Measurements from ENCODE around the gene DLGAP1. TPM values are rescaled to one million over a fixed set of nuclear protein-coding genes. Genes with fewer than 3 reads are reported as not detected.
"Not testable (repeated sequence)": the region's sequence is repeated elsewhere in the genome, so short reads cannot be mapped to it uniquely, and the experiment has no call there.

The DLGAP1 gene
- total RNA-seq, 1 experiment from 2014 or later: not detected

DNA sequence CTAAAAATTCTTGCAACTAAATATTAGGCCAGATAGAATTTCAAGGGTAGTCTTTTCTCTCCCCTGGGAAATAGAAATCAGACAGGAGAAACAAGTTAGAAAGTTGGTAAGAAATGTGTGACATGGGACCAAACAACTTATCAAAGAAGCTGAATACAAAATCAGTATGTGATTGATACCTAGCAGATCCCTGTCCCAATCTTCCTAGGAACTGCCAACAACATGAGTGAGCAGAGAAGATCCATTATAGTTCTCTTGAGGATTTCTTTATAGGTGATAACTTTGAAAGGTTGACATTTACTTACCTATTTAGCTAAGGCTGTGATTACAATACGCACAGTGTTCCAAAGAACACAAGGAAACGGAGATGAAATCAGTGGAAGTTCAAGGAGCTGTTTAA is 162.4 kb downstream of the DLGAP1 start:
- TF ChIP-seq, protein P1, sequence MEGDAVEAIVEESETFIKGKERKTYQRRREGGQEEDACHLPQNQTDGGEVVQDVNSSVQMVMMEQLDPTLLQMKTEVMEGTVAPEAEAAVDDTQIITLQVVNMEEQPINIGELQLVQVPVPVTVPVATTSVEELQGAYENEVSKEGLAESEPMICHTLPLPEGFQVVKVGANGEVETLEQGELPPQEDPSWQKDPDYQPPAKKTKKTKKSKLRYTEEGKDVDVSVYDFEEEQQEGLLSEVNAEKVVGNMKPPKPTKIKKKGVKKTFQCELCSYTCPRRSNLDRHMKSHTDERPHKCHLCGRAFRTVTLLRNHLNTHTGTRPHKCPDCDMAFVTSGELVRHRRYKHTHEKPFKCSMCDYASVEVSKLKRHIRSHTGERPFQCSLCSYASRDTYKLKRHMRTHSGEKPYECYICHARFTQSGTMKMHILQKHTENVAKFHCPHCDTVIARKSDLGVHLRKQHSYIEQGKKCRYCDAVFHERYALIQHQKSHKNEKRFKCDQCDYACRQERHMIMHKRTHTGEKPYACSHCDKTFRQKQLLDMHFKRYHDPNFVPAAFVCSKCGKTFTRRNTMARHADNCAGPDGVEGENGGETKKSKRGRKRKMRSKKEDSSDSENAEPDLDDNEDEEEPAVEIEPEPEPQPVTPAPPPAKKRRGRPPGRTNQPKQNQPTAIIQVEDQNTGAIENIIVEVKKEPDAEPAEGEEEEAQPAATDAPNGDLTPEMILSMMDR (IDR thresholded peaks at IDR 0.05; ENCODE audit: unreplicated experiment): no peak
- no peaks in the 10 kb centered on the region for H3K4me1 Mint-ChIP-seq (ENCODE audit: insufficient read depth, unreplicated experiment)
- no peak for DNase-seq (ENCODE audit: unreplicated experiment)
- no peaks in the 10 kb centered on the region for H3K9me3 Mint-ChIP-seq (ENCODE audit: unreplicated experiment)
- H3K4me3 Mint-ChIP-seq (ENCODE audit: unreplicated experiment): no peak overlapping the region
- intact Hi-C loops (cut with micrococcal nuclease): loop anchor here (1.0 kb wide), 1 partner anchor 9 kb away; no protein-coding TSS in a partner anchor
- no peak overlapping the region for H3K27ac Mint-ChIP-seq (ENCODE audit: low read depth, unreplicated experiment)
- CTCF ChIA-PET: no interaction called here
- no TSS peak for BruUV-seq (replicated peaks)
- H3K27me3 Mint-ChIP-seq (ENCODE audit: insufficient read depth, unreplicated experiment): peaks cover 92% of the 10 kb centered on the region
- no peaks in the 10 kb centered on the region for H3K36me3 Mint-ChIP-seq (ENCODE audit: insufficient read depth, unreplicated experiment)
- POLR2A ChIA-PET: no interaction called here

DNA sequence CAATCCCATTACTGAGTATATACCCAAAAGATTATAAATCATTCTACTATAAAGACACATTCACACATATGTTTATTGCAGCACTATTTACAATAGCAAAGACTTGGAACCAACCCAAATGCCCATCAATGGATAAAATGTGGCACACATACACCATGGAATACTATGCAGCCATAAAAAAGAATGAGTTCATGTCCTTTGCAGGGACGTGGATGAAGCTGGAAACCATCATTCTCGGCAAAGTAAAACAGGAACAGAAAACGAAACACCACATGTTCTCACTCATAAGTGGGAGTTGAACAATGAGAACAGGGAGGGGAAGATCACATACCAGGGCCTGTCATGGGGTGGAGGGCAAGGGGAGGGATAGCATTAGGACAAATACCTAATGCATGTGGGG is 167.8 kb downstream of the DLGAP1 start:
- H3K4me1 Mint-ChIP-seq (ENCODE audit: insufficient read depth, unreplicated experiment); H3K36me3 Mint-ChIP-seq (ENCODE audit: insufficient read depth, unreplicated experiment); H3K9me3 Mint-ChIP-seq (ENCODE audit: unreplicated experiment); BruUV-seq (replicated peaks); DNase-seq (ENCODE audit: unreplicated experiment); H3K27ac Mint-ChIP-seq (ENCODE audit: low read depth, unreplicated experiment); H3K4me3 Mint-ChIP-seq (ENCODE audit: unreplicated experiment); POLR2A ChIA-PET; intact Hi-C loops (cut with micrococcal nuclease); CTCF ChIA-PET: not testable (repeated sequence)
- peaks cover 89% of the 10 kb centered on the region for H3K27me3 Mint-ChIP-seq (ENCODE audit: insufficient read depth, unreplicated experiment)

GRCh38 chr18:4286256-4286655 is 168.9 kb downstream of the DLGAP1 start:
- POLR2A ChIA-PET: no interaction called here
- intact Hi-C loops (cut with micrococcal nuclease): no loop called here

DNA sequence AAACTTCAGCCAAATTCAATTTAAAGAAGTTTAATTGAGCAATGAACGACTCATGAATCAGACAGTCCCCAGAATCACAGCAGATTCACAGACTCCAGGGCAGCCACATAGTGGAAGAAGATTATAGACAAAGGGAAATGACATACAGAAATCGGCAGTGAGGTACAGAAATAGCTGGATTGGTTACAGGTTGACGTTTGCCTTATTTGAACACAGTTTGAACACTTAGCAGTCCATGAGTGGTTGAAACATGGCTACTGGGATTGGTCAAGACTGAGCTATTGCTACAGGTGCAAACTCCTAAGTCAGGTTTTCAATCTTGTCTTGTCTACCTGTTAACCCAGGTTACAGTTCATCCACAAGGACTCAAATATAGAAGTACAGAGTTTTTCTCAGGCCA is 169.6 kb downstream of the DLGAP1 start:
- ChIA-PET POLR2A (no interaction called here), CTCF (interaction anchor here (0.7 to 0.8 kb wide), 2 partner anchors 15 to 439 kb away, joined by 3 read pairs; no protein-coding TSS in a partner anchor)
- Mint-ChIP-seq H3K4me3 (ENCODE audit: unreplicated experiment) (no peak overlapping the region), H3K4me1 (ENCODE audit: insufficient read depth, unreplicated experiment) (no peaks in the 10 kb centered on the region), H3K27ac (ENCODE audit: low read depth, unreplicated experiment) (no peak overlapping the region), H3K9me3 (ENCODE audit: unreplicated experiment) (no peaks in the 10 kb centered on the region), H3K36me3 (ENCODE audit: insufficient read depth, unreplicated experiment) (no peaks in the 10 kb centered on the region), H3K27me3 (ENCODE audit: insufficient read depth, unreplicated experiment) (peaks cover 76% of the 10 kb centered on the region)
- TF ChIP-seq, protein P1 (IDR thresholded peaks at IDR 0.05; ENCODE audit: unreplicated experiment): no peak
- intact Hi-C loops (cut with micrococcal nuclease): no loop called here
- BruUV-seq (replicated peaks): no TSS peak
- DNase-seq (ENCODE audit: unreplicated experiment): no peak

More at GRCh38 chr18:4286256-4286655, 168.9 kb downstream of the DLGAP1 start:
- Mint-ChIP-seq H3K27ac (ENCODE audit: low read depth, unreplicated experiment) (no peak overlapping the region), H3K27me3 (ENCODE audit: insufficient read depth, unreplicated experiment) (peaks cover 83% of the 10 kb centered on the region), H3K4me3 (ENCODE audit: unreplicated experiment) (no peak overlapping the region), H3K9me3 (ENCODE audit: unreplicated experiment) (no peaks in the 10 kb centered on the region), H3K4me1 (ENCODE audit: insufficient read depth, unreplicated experiment) (no peaks in the 10 kb centered on the region), H3K36me3 (ENCODE audit: insufficient read depth, unreplicated experiment) (no peaks in the 10 kb centered on the region)
- no TSS peak for BruUV-seq (replicated peaks)
- DNase-seq (ENCODE audit: unreplicated experiment): no peak
- CTCF ChIA-PET: interaction anchor here (0.7 to 0.8 kb wide), 2 partner anchors 15 to 439 kb away, joined by 3 read pairs; no protein-coding TSS in a partner anchor
- TF ChIP-seq, protein P1 (IDR thresholded peaks at IDR 0.05; ENCODE audit: unreplicated experiment): no peak

- Mint-ChIP-seq H3K27me3 (ENCODE audit: insufficient read depth, unreplicated experiment) (peaks cover 69% of the 10 kb centered on the region), H3K36me3 (ENCODE audit: insufficient read depth, unreplicated experiment) (no peaks in the 10 kb centered on the region), H3K9me3 (ENCODE audit: unreplicated experiment) (no peaks in the 10 kb centered on the region), H3K27ac (ENCODE audit: low read depth, unreplicated experiment) (no peak overlapping the region), H3K4me1 (ENCODE audit: insufficient read depth, unreplicated experiment) (no peaks in the 10 kb centered on the region), H3K4me3 (ENCODE audit: unreplicated experiment) (no peak overlapping the region)
- BruUV-seq (replicated peaks): no TSS peak
- DNase-seq (ENCODE audit: unreplicated experiment): no peak
- TF ChIP-seq, protein P1 (IDR thresholded peaks at IDR 0.05; ENCODE audit: unreplicated experiment): no peak
- intact Hi-C loops (cut with micrococcal nuclease): no loop called here
- POLR2A ChIA-PET: interaction anchor here (0.6 kb wide), 1 partner anchor 740 kb away, joined by 3 read pairs; no protein-coding TSS in a partner anchor
- CTCF ChIA-PET: no interaction called here
Measured at GRCh38 chr18:4284528-4284927, 170.6 kb downstream of the DLGAP1 start.
